Stimulated activated CD4-positive, alpha-beta T cell treated with anti-CD3 and anti-CD28 coated beads, Interleukin-4, amount 100 ng/mL, for 4 hours (primary cell): ENCODE results near the gene BAZ1B.
"Not testable (repeated sequence)": the region's sequence is repeated elsewhere in the genome, so short reads cannot be mapped to it uniquely, and the experiment has no call there.

Experiments
- DNase-seq, 2 experiments: peaks; one replicate each; pipeline ENCODE4 v3.0.0-alpha.2; 2020

BAZ1B gene

DNA sequence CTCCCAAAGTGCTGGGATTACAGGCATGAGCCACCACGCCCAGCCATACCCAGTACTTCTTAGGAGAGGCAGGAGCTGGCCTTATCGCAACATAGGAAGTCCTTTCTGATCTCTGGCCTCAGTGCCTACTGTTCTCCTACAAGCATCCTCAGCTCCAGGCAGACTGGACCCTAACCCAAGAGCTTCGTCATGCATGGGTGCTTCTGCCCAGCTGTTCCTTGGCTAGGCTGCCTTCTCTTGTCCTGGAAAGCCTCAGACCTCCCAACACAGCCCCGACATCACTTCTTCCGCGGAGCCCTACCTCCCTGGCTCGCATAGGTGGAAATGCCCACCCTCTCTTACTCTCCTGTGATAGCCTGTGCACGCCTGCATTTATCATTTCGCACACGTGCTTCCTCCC is 19.6 kb upstream of the BAZ1B start:
- DNase-seq, result no peak

DNA sequence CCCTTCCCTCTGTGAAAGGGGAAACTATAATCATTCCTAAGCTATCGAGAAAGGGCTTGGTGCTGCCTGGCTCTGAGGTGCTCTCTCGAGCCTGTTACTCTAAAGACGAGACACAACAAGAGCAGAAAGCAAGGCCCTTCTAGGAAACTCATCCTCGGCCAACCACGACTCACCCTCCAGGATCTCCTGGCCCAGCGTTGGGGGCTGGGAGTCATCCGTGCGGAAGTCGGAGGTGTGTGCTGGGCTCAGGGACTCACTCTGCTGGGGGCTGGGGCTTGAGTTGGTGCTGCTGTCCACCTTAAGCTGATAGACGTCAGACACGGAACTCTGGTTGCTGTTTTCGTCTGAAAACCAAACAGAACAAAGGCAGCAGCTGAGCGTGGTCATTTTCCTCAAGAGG is 17.6 kb upstream of the BAZ1B start:
- no peak for DNase-seq

DNA sequence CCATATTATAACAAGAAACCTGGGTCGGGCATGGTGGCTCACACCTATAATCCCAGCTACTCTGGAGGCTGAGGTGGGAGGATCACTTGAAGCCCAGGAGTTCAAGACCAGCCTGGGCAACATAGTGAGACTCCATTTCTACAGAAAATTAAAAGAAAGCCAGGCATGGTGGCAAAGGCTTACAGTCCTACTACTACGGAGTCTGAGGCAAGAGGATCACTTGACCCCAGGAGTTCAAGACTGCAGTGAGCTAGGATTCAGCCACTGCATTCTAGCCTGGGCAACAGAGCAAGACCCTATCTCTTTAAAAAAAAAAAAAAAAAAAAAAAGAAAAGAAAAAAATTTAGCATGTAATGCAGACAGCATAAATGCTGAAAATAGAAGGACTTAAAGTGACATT is 16.4 kb upstream of the BAZ1B start:
- not testable (repeated sequence) for DNase-seq

DNA sequence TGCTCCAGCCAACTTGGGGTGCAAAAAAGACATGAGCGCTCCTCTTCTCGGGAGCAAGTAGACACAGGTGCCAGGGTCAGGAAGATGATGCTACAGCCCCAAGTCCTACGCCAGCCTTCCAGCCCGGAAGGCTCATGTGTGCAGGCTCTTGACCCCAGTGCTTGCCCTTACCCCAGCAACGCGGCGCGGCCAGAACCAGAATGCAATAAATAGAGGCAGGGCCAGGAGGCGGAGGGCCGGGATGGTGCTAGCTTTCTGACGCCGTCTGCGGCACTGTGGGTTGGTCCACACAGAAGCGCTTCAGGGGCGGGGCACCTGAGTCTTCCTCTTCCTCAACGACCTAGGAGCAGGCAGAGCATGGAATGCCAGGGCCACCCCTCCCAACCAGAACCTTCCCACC is 15.0 kb upstream of the BAZ1B start:
- no peak for DNase-seq

DNA sequence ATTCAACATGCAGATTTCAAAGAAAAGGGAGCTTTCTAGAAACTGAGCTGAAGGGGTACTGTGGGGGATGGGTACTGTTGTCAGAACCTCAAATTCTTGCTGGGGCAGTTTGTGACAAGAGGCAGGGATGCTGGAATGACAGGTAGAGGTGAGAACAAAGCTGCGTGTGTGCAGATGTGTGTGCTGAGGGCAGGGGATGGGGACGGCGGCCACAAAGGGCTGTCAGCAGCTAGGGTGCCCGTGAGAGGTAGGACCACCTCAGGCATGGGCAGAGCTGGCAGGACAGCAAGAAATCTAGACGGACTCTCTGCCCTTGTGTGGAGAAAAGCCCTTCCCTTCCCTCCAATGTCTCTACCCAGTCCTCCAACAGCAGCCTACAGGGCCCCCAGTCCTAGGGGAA is 14.4 kb upstream of the BAZ1B start:
- DNase-seq, result no peak

DNA sequence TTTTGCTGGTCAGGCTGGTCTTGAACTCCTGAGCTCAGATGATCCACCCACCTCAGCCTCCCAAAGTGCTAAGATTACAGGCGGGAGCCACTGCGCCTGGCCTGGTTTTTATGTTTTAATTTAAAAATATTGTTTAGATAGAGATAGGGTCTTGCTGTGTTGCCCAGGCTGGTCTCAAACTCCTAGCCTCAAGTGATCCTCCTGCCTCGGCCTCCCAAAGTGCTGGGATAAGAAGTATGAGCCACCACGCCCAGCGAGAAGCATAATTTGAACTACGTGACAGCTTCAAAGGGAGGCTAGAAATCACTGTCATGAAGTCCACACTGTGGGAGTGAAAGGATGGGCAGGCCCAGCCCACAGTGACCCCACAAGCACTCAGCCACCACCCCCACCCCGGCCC is 13.8 kb upstream of the BAZ1B start:
- DNase-seq, result not testable (repeated sequence)

DNA sequence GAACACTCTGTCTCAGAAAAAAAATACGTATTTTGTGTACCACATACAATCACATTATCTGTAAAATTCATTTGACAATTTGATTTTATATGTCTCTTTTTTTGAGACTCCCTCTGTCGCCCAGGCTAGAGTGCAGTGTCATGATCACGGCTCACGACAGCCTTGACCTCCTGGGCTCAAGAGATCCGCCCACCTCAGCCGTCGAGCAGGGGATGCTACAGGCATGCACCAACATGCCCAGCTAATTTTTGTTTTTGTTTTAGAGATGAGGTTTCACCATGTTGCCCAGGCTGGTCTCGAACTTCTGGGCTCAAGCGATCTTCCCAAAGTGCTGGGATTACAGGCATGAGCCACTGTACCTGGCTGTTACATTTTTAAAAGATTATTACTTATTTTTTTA is 11.6 kb upstream of the BAZ1B start:
- DNase-seq, result no peak

DNA sequence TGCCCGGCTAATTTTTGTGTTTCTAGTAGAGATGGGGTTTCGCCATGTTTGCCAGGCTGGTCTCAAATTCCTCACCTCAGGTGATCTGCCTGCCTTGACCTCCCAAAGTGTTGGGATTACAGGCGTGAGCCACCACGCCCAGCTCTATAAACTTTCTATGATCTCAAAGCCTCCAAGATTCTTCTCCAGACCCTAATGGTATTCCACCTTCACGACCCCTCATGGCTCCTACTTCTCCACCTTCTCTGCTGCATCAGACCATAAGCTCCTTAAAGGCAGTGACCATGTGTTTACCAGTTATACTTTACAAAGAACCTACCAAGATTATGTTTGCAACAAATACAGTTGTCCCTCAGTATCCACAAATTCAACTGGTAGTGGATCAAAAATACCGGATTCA is 10.1 kb upstream of the BAZ1B start:
- no peak for DNase-seq

DNA sequence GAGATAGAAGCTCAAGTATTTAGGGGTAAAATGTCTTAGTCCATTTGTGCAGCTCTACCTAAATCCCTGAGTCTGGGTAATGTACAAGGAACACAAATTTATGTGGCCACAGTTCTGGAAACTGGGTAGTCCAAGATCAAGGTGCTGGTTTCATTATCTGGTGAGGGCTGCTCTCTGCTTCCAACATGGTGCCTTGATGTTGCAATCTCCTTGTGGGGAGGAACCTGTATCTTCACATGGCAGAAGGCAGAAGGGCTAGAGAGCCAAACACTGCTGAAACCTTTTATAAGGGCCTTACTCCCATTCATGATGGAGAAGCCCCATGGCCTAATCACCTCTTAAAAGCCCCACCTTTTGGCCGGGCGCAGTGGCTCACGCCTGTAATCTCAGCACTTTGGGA is 8.7 kb upstream of the BAZ1B start:
- no peak for DNase-seq

DNA sequence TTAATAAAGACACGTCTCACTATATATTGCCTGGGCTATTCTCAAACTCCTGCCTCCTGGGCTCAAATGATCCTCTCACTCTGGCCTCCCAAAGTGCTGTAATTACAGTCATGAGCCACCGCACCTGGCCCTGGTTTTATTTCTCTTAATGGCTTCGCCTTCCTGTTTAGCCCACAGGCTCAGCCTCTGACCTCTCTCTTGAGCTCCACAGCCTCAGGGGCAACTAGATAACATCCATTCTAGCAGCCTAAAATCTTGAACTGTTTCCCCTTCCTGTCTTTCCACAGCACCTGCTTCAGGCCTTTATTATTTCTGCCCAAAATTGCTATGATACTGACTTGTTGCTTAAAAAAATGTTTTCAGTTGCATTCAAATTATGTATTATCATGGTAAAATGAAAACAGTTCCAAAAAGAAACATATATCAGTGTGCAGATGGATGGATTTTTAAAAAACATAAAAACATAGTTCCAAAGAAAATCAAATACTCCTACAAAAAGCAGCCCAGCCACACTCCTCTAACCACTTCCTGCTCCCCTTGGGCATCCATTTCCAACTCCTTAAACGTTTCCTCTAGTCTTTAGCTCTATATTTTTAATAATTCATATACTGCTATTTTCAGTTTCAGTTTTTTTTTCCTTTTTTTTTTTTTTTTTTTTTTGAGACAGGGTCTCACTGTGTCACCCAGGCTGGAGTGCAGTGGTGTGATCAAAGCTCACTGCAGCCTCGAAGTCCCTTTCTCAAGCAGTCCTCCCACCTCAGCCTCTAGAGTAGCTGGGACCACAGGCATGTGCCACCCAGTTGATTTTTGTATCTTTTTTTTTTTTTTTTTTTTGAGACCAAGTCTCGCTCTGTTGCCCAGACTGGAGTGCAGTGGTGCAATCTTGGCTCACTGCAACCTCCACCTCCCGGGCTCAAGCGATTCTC is 5.1 kb upstream of the BAZ1B start:
- DNase-seq, result no peak

DNA sequence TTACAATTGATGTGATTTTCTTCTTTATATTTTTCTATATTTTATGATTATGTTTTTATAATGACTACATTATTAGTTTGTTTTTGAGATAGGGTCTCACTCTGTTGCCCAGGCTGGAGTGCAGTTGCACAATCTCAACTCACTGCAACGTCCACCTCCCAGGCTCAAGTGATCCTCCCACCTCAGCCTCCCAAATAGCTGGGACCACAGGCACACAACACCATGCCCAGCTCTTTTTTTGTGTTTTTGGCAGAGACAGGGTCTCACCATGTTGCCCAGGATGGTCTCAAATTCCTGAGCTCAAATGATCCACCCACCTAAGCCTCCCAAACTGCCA is 4.0 kb upstream of the BAZ1B start:
- DNase-seq, result not testable (repeated sequence)

DNA sequence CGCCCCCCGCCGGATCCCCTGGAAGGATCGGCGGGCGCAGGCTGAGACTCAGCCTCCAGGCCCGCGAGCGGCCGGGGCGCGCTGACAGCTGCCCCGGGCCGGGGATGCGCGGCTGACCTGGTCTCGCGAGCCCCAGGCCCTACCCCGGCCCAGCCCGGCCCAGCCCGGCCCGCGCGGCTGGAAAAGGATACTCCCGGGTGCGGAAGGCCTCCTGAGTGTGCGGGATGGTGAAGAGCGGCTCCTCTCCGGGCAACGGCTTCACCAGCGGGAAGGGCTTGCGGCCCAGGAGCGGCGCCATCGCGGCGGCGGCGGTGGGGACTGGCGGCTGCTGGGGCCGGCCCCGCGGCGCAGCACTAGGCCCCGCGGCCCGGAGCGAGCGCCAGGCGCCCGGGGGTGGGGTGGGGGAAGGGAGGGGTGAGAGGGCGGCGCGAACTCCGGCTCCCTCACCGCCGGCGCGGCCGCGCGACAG is 423 bp downstream of the BAZ1B start:
- peak in 1 of 2 experiments; percentile 73 for DNase-seq

DNA sequence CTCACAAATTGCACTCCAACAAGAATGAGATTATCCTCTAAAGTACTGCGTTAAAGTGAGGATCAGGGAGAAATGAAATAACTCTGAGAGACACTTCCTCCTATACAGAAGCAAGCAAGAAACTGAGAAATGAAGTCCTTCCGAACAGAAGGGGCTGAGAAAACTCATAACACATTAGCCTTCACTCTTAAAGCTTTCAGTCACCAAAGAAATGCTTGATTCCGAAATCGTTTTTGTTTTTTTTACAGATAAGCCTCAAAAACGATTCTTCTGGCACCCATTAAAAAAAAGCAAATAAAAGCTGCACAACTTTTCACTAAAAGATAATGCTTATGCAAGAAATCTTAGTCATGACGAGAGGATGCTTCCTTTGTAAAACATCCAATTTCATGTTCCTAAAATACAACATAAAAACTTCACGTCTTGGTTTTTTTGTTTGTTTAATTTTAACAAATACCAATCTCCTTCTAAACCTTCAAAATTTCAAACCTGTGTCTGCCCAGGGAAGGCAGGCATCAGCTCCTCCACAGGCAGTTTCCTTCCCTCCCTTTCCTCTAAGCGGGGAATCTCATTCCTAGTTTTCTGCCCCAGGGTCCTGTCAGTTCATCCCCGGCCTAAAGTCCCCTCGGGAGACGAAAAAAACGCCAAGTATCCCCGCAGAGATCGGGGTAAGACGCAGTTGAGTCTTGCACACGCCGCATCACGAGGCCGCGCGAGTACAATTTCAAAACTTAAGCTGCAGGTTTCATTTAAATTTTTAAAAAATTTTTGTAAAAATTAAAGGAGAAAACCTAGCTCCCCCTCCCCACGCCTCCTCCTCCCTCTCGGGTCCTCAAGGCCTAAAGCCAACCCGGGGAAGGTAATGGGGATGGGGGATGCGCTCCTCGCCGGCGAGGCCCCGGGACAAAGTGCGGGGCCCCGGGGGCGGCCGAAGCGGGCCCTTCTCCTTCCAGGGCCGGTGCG is 1.1 kb downstream of the BAZ1B start:
- DNase-seq, result no peak

DNA sequence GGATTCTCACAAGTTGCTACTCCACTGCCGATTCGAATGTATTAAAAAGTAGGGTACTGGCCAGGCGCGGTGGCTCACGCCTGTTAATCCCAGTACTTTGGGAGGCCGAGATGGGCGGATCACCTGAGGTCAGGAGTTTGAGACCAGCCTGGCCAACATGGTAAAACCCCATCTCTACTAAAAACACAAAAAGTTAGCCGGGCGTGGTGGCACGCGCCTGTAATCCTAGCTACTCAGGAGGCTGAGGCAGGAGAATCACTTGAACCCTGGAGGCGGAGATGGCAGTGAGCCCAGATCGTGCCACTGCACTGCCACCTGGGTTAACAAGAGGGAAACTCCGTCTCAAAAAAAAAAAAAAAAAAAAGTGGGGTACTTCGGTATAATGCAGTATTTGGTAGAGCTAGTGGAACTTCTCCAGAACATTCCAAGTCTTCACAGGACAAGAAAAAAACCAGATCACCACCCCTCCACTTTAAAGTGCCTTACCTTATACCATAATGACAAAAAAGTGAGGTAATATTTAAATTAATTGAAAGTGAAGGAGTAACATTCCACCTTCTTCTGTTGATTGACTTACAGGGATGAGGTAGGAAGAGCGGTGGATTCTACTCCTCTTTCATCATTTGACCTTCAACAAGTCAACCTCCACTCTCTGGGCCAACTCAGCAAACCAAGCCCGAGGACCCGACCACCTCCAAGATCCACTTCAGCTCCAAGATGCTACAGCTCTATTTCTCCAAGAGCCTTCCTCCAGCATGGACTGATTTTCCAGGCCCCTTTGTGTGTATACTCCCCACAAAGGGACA is 2.0 kb downstream of the BAZ1B start:
- peak in 1 of 2 experiments; percentile 32 for DNase-seq

DNA sequence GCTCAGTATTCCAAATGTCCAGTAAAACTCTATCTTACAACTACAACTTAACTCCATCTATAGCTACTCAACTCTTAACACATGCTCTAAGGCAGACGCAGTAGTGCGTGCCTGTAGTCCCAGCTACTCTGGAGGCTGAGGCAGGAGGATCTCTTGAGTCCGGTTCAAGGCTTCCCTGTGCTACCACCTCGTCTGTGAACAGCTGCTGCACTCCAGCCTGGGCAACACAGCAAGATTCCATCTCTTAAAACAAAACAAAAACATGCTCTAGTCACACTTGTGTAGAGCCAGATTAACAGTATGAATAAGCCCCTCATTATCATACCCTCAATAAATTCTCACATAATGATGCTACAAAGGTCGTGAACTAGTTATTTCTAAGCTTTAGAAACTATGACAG is 3.6 kb downstream of the BAZ1B start:
- no peak for DNase-seq

DNA sequence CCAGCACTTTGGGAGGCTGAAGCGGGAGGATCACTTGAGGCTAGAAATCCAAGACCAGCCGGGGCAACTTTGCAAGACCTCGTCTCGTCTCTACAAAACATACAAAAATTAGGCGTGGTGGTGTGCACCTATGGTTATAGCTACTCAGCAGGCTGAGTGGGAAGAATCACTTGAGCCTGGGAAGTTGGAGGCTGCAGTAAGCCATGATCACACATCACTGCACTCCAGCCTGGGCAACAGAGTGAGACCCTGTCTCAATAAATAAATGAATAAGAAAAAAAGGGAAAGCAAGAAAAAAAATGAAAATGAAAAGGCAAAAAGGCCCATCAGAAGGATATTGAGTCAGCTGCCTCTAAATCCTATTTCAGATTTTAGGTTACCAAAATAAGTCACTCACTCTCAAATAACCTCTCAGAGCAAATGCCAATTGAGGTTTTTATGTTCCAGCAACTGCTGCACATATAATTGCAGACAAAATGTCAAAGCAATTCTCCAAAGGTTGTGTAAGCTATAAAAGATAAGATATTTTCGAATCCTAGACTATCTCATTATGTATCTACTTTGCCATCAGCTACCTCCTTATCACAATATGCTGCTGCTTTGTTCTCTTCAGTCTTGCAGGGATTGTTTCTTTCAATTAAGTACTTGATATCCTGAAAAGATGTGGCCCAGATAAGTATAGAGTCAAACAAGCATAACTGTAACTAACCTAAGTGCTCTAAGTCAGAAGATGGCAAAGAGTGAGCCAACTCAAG is 4.7 kb downstream of the BAZ1B start:
- DNase-seq, result no peak

DNA sequence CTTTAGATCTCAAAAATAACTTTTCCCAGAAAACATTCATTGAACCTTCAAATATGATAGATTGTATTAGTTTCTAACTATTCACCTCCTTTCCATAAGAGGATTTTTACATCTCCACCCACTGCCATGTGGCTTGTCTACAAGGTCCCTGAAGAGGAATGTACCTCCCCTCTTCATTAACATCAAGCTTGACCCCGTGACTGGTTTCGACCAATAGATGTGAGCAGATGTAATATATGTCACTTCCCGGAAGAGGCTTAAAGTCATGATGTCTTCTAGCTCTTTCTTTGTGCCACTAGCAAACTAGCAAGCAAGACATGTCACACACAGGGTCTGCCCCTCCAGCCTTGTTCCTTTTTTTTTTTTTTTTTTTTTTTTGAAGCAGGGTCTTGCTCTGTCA is 6.9 kb downstream of the BAZ1B start:
- DNase-seq, result no peak

DNA sequence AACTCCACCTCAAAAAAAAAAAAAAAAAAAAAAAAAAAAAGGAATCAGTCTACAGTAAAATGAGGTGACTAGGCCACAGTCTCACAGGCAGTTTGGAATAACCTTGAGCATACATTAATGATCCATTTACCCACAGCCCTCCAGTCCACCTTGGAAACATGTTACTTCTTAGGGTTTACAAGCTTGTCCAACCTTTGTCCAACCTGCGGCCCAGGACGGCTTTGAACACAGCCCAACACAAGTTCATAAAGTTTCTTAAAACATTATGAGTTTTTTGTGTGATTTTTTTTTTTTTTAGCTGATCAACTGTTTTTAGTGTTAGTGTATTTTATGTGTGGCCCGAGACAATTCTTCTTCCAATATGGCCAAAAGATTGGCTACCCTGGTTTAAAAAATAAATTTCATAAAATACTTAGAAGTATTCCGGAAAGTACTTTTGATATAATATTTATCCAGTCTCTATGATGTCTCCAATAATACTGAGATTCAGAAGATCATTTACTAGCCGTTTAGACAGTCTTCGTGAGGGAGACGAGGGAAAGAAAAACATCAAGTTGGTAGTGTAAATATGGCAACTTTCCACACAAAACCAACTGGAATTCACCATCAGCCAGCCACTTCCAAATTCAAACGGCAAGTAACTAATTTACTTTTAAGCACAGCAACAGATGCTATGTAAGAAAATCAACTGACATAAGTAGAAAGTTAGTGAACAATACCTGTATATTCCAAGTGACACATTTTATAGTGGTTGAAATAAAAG is 9.9 kb downstream of the BAZ1B start:
- no peak for DNase-seq

DNA sequence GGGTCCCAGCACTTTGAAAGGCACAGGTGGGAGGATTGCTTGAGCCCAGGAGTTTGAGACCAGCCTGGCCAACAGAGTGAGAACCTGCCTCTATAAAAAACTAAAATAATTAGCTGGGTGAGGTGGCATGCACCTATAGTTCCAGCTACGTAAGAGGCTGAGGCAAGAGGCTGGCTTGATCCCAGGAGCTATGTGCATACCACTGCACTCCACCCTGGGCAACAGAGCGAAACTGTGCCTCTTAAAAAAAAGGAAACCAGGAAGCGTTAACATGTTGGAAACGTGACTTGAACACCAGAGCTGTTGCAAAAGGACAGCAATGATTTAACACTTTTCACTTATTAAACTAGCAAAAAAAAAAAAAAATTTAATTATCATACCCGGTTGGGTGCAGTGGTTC is 12.6 kb downstream of the BAZ1B start:
- no peak for DNase-seq

DNA sequence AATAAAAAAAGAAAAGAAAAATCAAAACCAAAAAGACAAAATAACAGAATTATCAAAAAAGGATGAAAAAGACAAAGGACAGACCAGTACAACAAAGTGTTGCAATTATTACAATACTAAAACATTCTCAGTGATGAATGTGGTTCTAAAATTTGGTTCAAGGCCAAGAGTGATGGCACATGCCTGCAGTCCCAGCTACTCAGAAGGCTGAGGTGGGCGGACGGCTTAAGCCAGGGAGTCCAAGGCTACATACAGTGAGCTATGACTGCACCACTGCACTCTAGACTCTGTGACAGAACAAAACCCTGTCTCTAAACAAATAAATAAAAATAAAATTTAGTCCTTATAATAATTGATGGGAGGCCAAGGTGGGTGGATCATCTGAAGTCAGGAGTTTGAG is 14.5 kb downstream of the BAZ1B start:
- no peak for DNase-seq

DNA sequence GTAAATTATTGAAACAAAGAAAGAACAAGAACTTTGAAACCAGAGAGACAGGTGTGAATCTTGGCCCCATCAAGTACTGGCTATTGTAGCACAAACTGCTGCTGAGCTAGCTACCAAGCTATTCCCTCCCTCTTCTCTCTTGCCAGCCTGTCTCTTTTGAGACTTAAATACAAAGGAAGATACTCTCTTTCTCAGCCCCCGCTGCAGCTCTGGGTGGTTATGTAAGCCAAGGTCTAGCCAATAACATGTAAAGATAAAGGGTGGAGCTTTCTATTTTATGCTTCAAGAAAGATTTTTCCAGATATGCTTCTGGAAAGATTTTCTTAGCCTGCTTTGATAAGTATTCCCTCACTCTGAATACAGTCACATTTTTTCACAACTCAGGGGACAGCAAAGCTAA is 17.2 kb downstream of the BAZ1B start:
- DNase-seq, result no peak
